ENCODE results near the gene PRODH. TPM values are rescaled to one million over a fixed set of nuclear protein-coding genes. Genes with fewer than 3 reads are reported as not detected.
"Not testable (repeated sequence)": the region's sequence is repeated elsewhere in the genome, so short reads cannot be mapped to it uniquely, and the experiment has no call there.

The PRODH gene
- total and polyA plus RNA-seq, 2 experiments from 2014 or later: 10.0 to 67.4 TPM

DNA sequence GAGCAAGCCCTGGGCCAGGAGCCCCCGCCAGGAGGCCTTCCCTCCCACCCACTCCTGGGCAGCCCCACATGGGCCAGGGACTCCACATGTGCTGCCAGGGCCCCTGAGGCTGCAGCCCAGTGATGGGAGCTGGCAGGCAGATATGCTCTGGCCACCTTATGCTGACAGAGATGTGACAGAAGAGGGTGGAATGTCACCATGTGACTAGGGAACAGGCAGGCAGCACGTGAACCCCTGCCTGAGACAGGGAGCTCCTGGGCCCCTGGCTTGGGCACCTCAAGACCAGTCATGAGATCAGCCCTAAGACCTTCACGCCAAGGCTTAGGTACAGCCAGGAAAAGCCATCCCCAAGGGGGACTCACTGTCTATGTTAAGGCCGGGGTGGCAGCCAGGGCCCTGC, 9.1 kb downstream of the PRODH start (continued):
- no peak for TF ChIP-seq EZH2phosphoT487 (IDR thresholded peaks at IDR 0.05; ENCODE audit: unreplicated experiment)

DNA sequence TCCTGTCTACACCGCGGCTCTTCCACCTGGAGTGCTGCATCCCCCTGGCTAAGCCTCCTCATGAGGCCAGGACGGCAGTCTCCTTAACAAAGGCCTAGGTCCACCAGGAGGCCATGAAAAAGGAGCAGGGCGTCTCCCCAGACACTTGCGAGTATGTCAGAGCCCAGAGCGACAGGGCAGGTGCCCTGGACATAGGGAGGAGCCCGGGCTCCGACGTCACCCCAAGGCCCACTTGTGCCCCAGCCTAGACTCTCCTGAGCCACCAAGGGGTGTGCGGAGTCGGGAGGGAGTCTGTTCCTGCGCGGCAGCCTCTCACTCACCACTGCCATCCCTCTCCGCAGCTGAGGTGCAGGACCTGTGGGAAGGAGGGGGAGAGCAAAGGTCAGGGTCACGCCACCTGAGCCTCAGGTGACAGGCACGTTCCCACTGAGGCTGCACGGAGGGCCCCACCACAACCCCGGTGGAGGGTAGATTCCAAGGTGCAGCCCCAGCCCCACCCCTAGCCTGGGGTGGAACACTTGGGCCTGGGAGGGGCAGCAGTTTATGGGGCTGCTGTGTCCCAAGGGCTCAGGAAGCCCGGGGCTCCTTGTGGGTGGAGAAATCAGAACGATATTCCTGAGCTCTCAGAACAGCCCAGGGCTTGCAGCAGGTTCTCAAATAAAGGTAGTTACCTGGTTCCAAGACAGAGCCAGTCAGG, 10.6 kb downstream of the PRODH start:
- H3K36me3 Mint-ChIP-seq (ENCODE audit: low read depth): no peaks in the 10 kb centered on the region
- H3K27ac ChIP-seq (ENCODE audit: low read depth): no peak overlapping the region
- H3K36me3 ChIP-seq (ENCODE audit: insufficient read depth): no peaks in the 10 kb centered on the region
- TF ChIP-seq EZH2 (IDR thresholded peaks at IDR 0.05; ENCODE audit: low read depth, unreplicated experiment): no peak
- no peak for TF ChIP-seq CTCF (conservative IDR thresholded peaks at IDR 0.05; ENCODE audit: low read depth in 2 of 2)
- no peak for TF ChIP-seq ZNF114 (CRISPR knock-in tag; IDR thresholded peaks at IDR 0.05)
- TF ChIP-seq ETS1 (IDR thresholded peaks at IDR 0.05): no peak
- no peak for TF ChIP-seq POLR2AphosphoS5 (IDR thresholded peaks at IDR 0.05; ENCODE audit: low read depth)
- no peak overlapping the region for H3K27ac Mint-ChIP-seq
- H2AFZ ChIP-seq: no peak overlapping the region
- DNase-seq (ENCODE audit: low spot score) (no peak), ATAC-seq (no peak)
- H4K20me1 ChIP-seq (replicated peaks; ENCODE audit: insufficient read depth): no peaks in the 10 kb centered on the region
- no peak overlapping the region for H3K4me3 Mint-ChIP-seq
- no peak overlapping the region for H3K4me2 ChIP-seq
- no peaks in the 10 kb centered on the region for H3K4me1 ChIP-seq (ENCODE audit: insufficient read depth)
- no peaks in the 10 kb centered on the region for H3K9me2 ChIP-seq (ENCODE audit: insufficient read depth)
- H3F3A ChIP-seq (replicated peaks; ENCODE audit: low read depth): no peaks in the 10 kb centered on the region
- no peaks in the 10 kb centered on the region for H3K9me3 Mint-ChIP-seq
- no peaks in the 10 kb centered on the region for H3K79me2 ChIP-seq (replicated peaks; ENCODE audit: insufficient read depth)
- H3K4me3 ChIP-seq: no peak overlapping the region
- no peaks in the 10 kb centered on the region for H3K27me3 Mint-ChIP-seq (ENCODE audit: insufficient read depth, low read depth, poor library complexity)
- H3K27me3 ChIP-seq (ENCODE audit: insufficient read depth): no peaks in the 10 kb centered on the region
- no peaks in the 10 kb centered on the region for H3K4me1 Mint-ChIP-seq

DNA sequence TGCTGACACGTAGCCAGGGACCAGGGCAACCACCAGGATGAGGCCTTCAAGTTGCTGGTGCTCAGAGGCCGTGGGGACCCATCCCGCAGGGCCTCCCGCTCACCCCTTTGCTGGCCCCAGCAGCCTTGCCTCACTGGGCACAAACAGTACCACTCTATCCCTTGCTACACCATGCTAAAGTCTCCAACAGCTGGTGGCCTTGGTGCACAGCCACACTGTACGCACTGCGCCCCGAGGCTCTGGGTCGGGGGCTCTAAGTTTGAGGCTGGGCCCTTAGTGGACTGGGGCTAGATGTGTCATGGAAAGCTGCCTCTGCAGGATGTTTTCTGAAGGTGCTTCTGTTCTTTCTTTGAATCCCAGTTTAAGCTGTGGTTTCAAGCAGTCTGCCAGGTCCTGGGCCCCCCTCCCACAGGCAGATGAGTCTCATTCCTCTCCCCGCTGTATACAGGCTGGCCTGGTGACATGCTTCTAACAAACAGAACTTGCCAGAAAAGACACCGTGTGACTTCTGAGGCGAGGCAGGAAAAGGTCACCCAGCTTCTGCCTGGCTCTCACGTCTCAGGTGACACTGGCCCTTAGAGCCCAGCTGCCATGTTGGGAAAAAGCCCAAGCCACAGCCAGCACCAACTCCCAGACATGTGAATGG, 15.7 kb downstream of the PRODH start:
- not testable (repeated sequence) for H3K27me3 ChIP-seq (ENCODE audit: insufficient read depth); DNase-seq (ENCODE audit: low spot score); H3K4me3 Mint-ChIP-seq; H3K4me1 Mint-ChIP-seq; H3K9me2 ChIP-seq (ENCODE audit: insufficient read depth); H3K36me3 Mint-ChIP-seq (ENCODE audit: low read depth); H3K9me3 Mint-ChIP-seq; H3K4me1 ChIP-seq (ENCODE audit: insufficient read depth); H3F3A ChIP-seq (replicated peaks; ENCODE audit: low read depth); H3K4me3 ChIP-seq; H2AFZ ChIP-seq; H3K79me2 ChIP-seq (replicated peaks; ENCODE audit: insufficient read depth); H3K27ac ChIP-seq (ENCODE audit: low read depth); ATAC-seq; H3K4me2 ChIP-seq; H3K27me3 Mint-ChIP-seq (ENCODE audit: insufficient read depth, low read depth, poor library complexity); H3K36me3 ChIP-seq (ENCODE audit: insufficient read depth); H4K20me1 ChIP-seq (replicated peaks; ENCODE audit: insufficient read depth); H3K27ac Mint-ChIP-seq

DNA sequence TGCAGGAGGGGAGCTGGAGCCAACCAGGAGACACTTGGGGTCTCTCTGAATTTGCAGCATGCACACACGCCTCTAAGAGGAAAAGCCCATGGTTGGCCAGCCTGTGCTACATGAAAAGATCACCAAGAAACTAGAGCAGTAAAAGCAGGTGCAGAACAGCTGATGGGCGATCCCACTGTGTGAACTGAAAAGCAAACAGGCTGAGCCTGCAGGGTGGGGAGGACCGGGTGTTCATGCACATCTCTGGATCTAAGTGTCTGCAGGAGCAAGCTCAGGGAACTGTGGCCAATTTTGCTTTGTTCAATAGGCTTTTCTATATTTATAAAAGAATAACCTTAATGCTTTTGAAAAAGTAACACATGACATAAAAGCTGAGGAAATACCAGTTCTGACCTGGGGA, 18.3 kb downstream of the PRODH start:
- not testable (repeated sequence) for H3K27ac ChIP-seq (ENCODE audit: low read depth); ATAC-seq; H3K9me2 ChIP-seq (ENCODE audit: insufficient read depth); H3K4me3 ChIP-seq; H3K4me3 Mint-ChIP-seq; H3K9me3 Mint-ChIP-seq; H3K27ac Mint-ChIP-seq; H3F3A ChIP-seq (replicated peaks; ENCODE audit: low read depth); H3K4me1 ChIP-seq (ENCODE audit: insufficient read depth); H4K20me1 ChIP-seq (replicated peaks; ENCODE audit: insufficient read depth); H3K36me3 ChIP-seq (ENCODE audit: insufficient read depth); H3K27me3 ChIP-seq (ENCODE audit: insufficient read depth); H3K4me1 Mint-ChIP-seq; H3K36me3 Mint-ChIP-seq (ENCODE audit: low read depth); H3K27me3 Mint-ChIP-seq (ENCODE audit: insufficient read depth, low read depth, poor library complexity); DNase-seq (ENCODE audit: low spot score); H3K4me2 ChIP-seq; H2AFZ ChIP-seq; H3K79me2 ChIP-seq (replicated peaks; ENCODE audit: insufficient read depth)

DNA sequence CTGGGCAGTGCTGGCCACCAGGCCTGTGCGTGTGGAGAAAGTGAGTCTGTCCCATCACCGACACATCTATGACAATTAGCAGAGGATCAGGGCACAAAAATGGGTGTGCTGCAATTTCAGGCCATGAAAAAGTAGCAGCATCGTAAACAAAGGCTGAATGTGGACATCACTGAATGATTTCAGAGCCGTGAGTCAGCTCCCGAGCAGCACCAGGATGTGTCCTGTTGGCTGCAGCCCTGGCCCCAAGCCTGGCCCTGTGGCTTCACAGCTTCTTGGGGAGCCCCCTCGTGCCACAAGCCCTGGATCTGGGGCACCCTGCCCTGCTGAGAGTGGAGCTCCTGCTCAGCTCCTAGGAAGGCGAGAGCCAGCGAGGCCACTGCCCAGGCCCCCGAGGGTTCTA, 20.5 kb downstream of the PRODH start:
- not testable (repeated sequence) for H3K27ac ChIP-seq (ENCODE audit: low read depth); H2AFZ ChIP-seq; H3K9me3 Mint-ChIP-seq; H3K27me3 ChIP-seq (ENCODE audit: insufficient read depth); H3K36me3 Mint-ChIP-seq (ENCODE audit: low read depth); H3K9me2 ChIP-seq (ENCODE audit: insufficient read depth); ATAC-seq; H3K4me1 Mint-ChIP-seq; H4K20me1 ChIP-seq (replicated peaks; ENCODE audit: insufficient read depth); H3K36me3 ChIP-seq (ENCODE audit: insufficient read depth); H3K27me3 Mint-ChIP-seq (ENCODE audit: insufficient read depth, low read depth, poor library complexity); DNase-seq (ENCODE audit: low spot score); H3K4me3 ChIP-seq; H3F3A ChIP-seq (replicated peaks; ENCODE audit: low read depth); H3K4me2 ChIP-seq; H3K4me3 Mint-ChIP-seq; H3K27ac Mint-ChIP-seq; H3K4me1 ChIP-seq (ENCODE audit: insufficient read depth); H3K79me2 ChIP-seq (replicated peaks; ENCODE audit: insufficient read depth)

All from GM23338 (cell line).